ENCODE data around the gene NELL1. TPM values are rescaled to one million over a fixed set of nuclear protein-coding genes. Genes with fewer than 3 reads are reported as not detected.

The NELL1 gene
- total and polyA plus RNA-seq, 7 donors: 0.34 to 1.1 (median 0.62) TPM; not detected in 3

DNA sequence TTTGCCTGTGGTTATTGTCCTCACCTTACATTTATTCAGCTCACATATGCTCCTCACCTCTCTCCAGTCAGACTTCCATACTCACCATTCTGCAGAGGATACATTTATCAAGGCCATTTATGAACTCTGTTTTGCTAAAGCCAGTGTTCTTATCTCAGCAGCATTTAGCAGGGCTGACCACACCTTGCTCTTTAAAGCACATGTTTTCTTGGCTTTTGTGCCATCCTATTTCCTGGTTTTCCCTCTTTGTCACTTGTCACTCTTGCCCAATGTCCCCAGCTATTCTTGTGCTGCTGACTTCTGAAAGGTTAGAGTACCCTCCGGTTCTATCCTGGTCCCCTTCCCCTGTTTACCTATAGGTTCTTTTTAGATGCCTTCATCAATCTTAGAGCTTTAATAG lies 446.6 kb downstream of the NELL1 start:
- TF ChIP-seq EP300 (IDR thresholded peaks at IDR 0.05) (no peak), POLR2AphosphoS5 (IDR thresholded peaks at IDR 0.05) (no peak), POLR2A (IDR thresholded peaks at IDR 0.05) (no peak)
- TF ChIP-seq, protein P1, sequence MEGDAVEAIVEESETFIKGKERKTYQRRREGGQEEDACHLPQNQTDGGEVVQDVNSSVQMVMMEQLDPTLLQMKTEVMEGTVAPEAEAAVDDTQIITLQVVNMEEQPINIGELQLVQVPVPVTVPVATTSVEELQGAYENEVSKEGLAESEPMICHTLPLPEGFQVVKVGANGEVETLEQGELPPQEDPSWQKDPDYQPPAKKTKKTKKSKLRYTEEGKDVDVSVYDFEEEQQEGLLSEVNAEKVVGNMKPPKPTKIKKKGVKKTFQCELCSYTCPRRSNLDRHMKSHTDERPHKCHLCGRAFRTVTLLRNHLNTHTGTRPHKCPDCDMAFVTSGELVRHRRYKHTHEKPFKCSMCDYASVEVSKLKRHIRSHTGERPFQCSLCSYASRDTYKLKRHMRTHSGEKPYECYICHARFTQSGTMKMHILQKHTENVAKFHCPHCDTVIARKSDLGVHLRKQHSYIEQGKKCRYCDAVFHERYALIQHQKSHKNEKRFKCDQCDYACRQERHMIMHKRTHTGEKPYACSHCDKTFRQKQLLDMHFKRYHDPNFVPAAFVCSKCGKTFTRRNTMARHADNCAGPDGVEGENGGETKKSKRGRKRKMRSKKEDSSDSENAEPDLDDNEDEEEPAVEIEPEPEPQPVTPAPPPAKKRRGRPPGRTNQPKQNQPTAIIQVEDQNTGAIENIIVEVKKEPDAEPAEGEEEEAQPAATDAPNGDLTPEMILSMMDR (IDR thresholded peaks at IDR 0.05): no peak
- intact Hi-C loops (cut with DNase I): no loop called here
- DNase-seq: no peak
- Histone ChIP-seq H3K4me1 (no peaks in the 10 kb centered on the region), H3K36me3 (no peaks in the 10 kb centered on the region), H3K27ac (no peak overlapping the region), H3K4me3 (no peak overlapping the region), H3K27me3 (no peaks in the 10 kb centered on the region), H3K9me3 (no peaks in the 10 kb centered on the region)
- WGBS, 2 donors: 50 to 81% methylated on average over 1 of the region's 1 CpG

DNA sequence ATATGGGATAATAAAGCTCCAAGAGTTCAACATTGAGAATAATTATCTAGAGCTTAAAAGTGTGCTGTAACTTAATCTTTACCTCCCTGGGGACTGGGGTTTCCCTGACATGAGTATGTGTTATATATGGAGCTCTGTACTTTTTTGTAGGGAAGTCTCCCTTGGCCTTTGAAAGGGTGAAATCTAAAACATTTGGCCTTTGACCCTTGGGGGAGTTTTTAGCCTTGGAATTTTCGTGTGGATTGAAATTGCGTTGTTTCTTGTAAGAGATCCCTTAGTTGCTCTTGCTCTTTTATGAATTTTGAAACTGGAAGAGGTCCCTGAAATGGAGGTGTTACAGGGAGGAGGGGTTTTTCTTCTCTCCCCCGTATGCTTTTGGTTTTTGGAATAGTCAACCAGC lies 450.0 kb downstream of the NELL1 start:
- WGBS, 2 donors: 41 to 50% methylated on average over 3 of the region's 3 CpGs
- no peak overlapping the region for H3K4me3 ChIP-seq
- H3K27ac ChIP-seq: no peak overlapping the region
- no peak for DNase-seq
- intact Hi-C loops (cut with DNase I): no loop called here
- H3K4me1 ChIP-seq: no peaks in the 10 kb centered on the region
- H3K27me3 ChIP-seq: no peaks in the 10 kb centered on the region
- H3K9me3 ChIP-seq: no peaks in the 10 kb centered on the region
- no peak for TF ChIP-seq POLR2AphosphoS5 (IDR thresholded peaks at IDR 0.05)
- no peaks in the 10 kb centered on the region for H3K36me3 ChIP-seq

DNA sequence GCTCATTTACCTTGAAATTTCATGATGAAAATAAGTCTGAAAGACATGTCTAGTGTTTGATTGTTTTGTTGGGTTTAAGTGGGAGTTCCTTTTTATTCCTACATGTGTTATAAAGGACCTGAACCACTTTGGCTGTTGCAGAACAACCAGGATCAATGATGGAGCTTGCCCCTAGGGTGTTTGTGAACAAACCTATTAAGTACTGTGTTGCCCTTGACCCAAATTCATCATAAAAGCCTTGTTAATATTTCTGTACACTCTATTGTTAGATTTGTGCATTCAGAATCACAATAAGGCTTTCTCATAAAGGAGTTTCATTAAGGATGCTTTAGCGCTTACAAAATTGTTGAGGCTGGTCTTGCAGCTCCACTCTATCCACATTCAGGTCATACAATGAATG lies 452.6 kb downstream of the NELL1 start:
- DNase-seq: no peak
- Histone ChIP-seq H3K4me3 (no peak overlapping the region), H3K27me3 (no peaks in the 10 kb centered on the region), H3K4me1 (no peaks in the 10 kb centered on the region), H3K9me3 (no peaks in the 10 kb centered on the region), H3K27ac (no peak overlapping the region), H3K36me3 (no peaks in the 10 kb centered on the region)
- intact Hi-C loops (cut with DNase I): no loop called here
- TF ChIP-seq POLR2A (IDR thresholded peaks at IDR 0.05): no peak
- TF ChIP-seq, protein P1 (IDR thresholded peaks at IDR 0.05): no peak
- TF ChIP-seq POLR2AphosphoS5 (IDR thresholded peaks at IDR 0.05): no peak
- TF ChIP-seq EP300 (IDR thresholded peaks at IDR 0.05): no peak
- 93 to 100% methylated on average over 1 of the region's 1 CpG for WGBS, 2 donors

DNA sequence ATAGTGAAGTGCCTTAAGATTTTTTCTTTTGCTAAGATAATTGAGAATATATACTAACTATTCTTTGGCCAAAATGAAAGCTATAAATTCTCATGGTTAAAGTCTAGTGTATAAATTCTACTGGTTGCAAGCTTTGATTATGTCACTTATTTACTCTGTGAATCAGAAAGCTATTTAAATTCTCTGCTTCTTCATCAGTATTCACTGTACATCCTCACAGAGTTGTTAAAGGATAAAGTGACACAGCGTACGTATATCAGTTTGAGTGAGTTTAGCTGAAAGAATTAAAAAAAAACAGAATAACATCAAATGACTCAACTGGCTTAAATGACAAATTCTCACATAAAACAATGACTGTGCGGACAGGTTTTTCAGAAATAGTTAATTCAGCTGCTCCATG lies 453.1 kb downstream of the NELL1 start:
- TF ChIP-seq, protein P1 (IDR thresholded peaks at IDR 0.05): no peak
- no peak for TF ChIP-seq POLR2AphosphoS5 (IDR thresholded peaks at IDR 0.05)
- no peak for TF ChIP-seq POLR2A (IDR thresholded peaks at IDR 0.05)
- no peak for TF ChIP-seq EP300 (IDR thresholded peaks at IDR 0.05)
- H3K4me1 ChIP-seq: no peaks in the 10 kb centered on the region
- no peaks in the 10 kb centered on the region for H3K27me3 ChIP-seq
- DNase-seq: no peak
- H3K9me3 ChIP-seq: no peaks in the 10 kb centered on the region
- H3K4me3 ChIP-seq: no peak overlapping the region
- WGBS, 2 donors: 95% methylated on average over 3 of the region's 3 CpGs
- no peaks in the 10 kb centered on the region for H3K36me3 ChIP-seq
- no peak overlapping the region for H3K27ac ChIP-seq
- intact Hi-C loops (cut with DNase I): no loop called here

DNA sequence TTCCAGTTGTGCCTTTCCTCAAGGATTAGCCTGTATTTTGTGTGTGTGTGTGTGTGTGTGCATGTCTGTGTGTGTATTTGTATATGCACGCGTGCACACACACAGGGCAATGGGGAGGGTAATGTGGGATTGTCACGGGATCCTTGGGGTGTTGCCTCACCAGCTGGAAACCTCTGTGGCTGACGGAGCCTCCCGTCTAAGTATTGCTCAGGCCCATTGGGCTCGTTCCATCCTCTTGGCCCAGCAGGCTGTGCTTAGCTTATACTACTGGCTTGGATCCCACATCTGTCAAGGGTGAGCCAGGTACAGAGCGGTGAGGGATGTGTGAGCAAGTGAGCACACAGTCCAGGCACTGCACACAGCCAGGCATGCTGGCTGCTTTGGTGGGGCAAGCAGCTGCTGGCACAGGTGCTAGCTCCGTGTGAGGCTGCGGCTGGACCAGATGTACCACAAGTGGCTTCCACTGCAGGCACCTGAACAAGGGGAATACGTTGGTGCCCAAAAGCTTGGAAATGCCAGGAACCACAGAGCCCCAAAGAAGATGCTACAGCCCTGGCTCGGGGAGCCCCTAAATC lies 462.8 kb downstream of the NELL1 start:
- intact Hi-C loops (cut with DNase I): no loop called here
- DNase-seq: no peak
- Histone ChIP-seq H3K36me3 (no peaks in the 10 kb centered on the region), H3K27me3 (no peaks in the 10 kb centered on the region), H3K9me3 (no peaks in the 10 kb centered on the region), H3K27ac (no peak overlapping the region), H3K4me3 (no peak overlapping the region), H3K4me1 (no peaks in the 10 kb centered on the region)
- WGBS, 2 donors: 84 to 89% methylated on average over 11 of the region's 11 CpGs
- TF ChIP-seq POLR2AphosphoS5 (IDR thresholded peaks at IDR 0.05): no peak
- TF ChIP-seq, protein P1 (IDR thresholded peaks at IDR 0.05): no peak
- TF ChIP-seq EP300 (IDR thresholded peaks at IDR 0.05): no peak
- no peak for TF ChIP-seq POLR2A (IDR thresholded peaks at IDR 0.05)
